NCI-H748 treated with DMSO at 0.1 percent for 48 hours (cell line): ENCODE data around the gene HTR7.
"Not testable (repeated sequence)": the region's sequence is repeated elsewhere in the genome, so short reads cannot be mapped to it uniquely, and the experiment has no call there.

Source experiments
- DNase-seq: peaks from one replicate; lab custom pipeline; 2025; lab: John Stamatoyannopoulos, UW

Gene HTR7

DNA sequence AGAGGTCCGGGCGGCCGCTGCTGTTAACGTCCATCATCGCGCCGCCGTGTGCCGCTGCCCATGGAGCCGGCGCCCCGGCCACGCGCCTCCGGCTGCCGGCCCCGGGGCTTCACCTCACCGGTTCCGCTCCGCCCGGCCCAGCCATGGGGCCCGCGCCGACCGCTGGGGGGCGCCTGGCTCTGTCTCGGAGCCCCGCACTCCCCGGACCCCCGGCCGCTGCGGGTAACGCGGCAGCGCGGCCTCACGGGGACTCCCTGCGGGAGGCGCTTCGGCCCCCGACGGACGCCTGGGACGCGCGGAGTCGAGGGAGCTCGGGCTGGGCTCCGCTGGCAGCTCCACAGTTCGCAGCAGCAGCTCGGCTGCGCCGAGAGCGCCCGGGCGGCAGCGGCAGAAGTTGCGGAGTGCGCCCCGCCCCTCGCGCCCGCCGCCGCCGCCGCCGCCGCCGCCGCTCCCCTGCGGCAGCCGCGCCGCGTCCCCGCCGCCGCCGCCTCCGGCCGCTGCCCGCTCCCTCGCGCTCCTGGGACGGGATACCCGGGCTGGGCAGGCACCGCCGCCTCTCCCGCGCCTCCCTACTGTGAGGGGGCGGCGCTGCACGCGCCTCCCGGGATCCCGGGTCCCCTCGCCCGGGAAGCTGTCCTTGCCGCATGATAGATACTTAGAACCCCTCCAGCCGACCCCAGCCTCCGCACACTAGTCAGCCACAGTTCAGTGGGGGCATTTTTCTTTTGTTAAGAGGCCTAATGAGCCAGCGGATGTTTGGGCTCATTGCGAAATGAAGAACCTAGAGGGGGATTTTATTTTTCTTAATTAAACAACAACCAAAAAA is at the start of gene HTR7:
Gene HTR7, minus strand, starts transcription at position 405 of the 826 bp plus-strand sequence. Its CDS starts 368 bp downstream, at position 37.
- no peak for DNase-seq

DNA sequence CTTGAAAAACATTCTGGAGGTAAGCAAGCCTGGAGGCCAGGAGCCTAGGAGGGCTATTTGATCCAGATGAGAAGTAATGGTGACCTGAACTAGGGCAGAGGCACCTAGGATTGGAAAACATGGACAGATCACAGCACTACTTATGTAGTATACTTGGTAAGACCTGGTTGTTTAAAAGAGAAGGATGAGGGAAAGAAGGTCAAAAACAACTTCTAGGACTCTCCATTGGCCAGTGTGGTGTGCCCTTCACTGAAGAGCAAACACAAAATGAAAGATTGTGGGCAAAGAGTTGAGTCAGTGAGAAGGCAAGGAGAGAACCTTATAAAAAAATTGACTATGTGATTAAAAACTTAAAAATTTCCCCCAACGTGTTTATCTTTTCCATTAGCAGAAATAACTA is 48.8 kb upstream of the HTR7 start:
- DNase-seq, result no peak

DNA sequence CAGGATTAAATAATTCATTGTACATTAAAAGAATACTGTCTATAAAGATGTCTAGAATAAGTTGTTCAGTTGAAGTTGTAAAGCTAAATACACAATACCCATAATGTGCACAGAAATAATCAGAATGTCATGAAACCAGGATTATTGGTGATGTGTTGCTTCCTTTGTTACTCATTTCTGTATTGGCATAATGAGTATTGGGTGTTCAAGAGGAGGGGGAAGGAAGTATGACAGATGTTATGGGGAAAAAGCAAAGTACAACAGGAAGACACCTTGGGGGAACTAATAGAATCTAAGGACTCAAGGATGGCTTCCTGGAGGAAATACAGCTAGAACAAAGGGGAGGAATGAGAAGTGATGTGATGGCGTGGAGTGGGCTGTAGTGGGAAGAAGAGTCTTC is 48.1 kb upstream of the HTR7 start:
- DNase-seq, result no peak

GRCh38 chr10:90896916-90897315 is 39.1 kb upstream of the HTR7 start:
- not testable (repeated sequence) for DNase-seq

- DNase-seq, result no peak
Measured at GRCh38 chr10:90893190-90893589, 35.4 kb upstream of the HTR7 start.

DNA sequence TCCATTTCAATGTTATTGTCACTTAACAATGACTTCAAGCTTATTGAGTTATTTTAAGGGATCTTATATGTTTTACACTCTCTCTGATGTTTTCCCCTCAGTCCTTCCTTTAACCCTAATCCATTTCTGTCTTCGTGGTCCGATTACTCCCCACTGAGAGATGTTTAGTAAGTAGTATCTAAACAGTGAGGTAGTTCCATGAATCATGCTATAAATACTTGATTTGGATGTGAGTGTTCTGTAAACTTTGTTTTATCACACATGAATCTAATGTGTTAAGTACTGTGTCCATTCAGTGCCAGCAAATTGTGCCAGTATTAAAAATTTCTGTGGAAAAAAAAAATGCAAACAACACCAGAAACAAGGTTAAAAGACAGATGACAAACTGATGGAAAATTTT is 32.5 kb upstream of the HTR7 start:
- DNase-seq, result no peak

- no peak for DNase-seq
Measured at GRCh38 chr10:90889636-90890035, 31.8 kb upstream of the HTR7 start.

DNA sequence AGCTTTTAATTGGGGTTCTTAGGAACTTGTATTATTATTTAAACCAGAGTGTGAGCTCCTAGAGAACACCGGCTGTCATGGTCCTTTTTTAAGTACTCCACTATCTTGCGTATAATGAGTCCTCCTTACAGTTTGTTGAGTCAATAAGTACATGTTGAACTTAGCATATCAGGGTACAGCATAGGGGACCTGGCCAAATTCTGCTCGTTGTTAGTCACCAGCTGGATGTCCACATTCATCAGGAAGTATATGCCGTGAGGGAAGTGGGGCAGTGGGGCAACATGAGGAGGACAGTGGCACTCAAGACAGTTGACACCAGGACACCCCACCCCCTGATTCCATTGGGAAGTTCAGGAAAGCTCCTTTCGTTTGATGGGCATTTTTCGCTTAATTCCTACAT is 30.5 kb upstream of the HTR7 start:
- DNase-seq, result no peak

- DNase-seq, result no peak
Measured at GRCh38 chr10:90887555-90887954, 29.7 kb upstream of the HTR7 start.

DNA sequence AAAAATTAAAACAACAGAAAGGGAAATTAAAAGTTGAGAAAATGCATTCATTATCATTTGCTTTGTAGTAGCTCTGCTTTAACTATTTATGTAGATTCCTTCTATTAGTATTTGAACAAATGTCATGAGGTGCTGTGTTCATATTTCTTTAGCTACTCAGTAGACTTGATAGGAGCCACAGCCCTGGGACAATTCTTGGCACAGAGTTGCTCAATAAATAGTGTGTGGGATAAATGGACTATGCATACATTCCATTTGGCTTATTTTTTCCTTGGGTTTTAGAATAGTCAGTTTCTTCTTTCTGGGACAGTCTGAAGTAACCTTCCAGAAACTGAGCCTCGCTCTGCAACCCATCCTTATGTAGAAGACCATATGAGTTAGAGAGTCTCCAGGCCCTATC is 27.3 kb upstream of the HTR7 start:
- DNase-seq, result no peak

- no peak for DNase-seq
Measured at GRCh38 chr10:90884431-90884830, 26.6 kb upstream of the HTR7 start.

DNA sequence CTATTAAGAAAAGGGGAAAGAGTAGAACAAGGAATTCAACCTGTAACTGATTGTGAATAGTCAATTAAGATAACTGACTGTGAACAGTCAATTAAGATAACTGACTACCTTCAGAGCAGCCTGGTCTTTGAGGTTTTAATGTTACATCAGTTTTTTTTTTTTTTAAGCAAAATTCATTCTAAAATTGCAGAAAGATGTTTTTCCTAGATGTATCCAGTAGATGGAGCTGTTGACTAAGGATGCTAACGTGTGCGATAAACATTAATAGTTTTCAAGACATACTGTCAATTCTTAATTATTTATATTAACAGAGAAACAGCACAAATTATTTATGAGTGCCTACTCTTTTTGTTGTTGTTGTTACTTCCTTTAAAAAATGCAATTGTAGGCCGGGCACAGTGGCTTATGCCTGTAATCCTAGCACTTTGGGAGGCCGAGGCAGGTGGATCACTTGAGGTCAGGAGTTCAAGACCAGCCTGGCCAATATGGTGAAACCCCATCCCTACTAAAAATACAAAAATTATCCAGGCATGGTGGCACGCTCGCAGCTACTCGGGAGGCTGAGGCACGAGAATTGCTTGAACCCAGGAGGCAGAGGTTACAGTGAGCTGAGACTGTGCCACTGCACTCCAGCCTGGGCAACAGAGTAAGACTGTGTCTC is 22.4 kb upstream of the HTR7 start:
- not testable (repeated sequence) for DNase-seq

- no peak for DNase-seq
Measured at GRCh38 chr10:90879062-90879461, 21.2 kb upstream of the HTR7 start.

GRCh38 chr10:90872648-90873020 is 14.8 kb upstream of the HTR7 start:
- DNase-seq, result no peak

GRCh38 chr10:90871766-90872647 is 14.2 kb upstream of the HTR7 start, which contains the start of gene RPP30:
TSS of gene RPP30 (plus strand) at chr10:90871974. CDS start at chr10:90871987, 13 bp downstream.
- peak; percentile 52 for DNase-seq

GRCh38 chr10:90871279-90871765 is 13.5 kb upstream of the HTR7 start:
- peak; percentile 33 for DNase-seq

- DNase-seq, result no peak
Measured at GRCh38 chr10:90866050-90866598, 8.3 kb upstream of the HTR7 start.

GRCh38 chr10:90865401-90865800 is 7.6 kb upstream of the HTR7 start:
- DNase-seq, result no peak

GRCh38 chr10:90862908-90863514 is 5.2 kb upstream of the HTR7 start:
- no peak for DNase-seq

- no peak for DNase-seq
Measured at GRCh38 chr10:90860790-90861189, 3.0 kb upstream of the HTR7 start.

DNA sequence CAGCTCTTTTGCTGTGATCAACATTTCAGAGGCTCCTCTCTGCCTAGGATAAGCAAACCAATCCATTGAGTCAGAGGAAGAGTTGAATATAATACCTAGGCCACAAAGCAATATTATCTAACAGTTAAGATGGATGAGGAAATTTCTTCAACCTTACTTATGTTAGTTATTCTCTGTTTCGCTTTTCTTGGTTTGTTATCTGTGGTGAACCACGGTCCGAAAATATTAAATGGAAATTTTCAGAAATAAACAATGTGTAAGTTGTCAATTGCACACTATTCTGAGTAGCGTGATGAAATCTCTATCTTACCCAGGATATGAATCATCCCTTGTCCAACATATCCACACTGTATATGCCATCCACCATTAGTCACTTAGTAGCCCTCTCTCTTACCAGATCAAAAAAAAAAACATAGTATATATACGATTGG is 1.5 kb upstream of the HTR7 start:
- DNase-seq, result no peak
